Activated T-helper 1 cell treated with anti-CD3 and anti-CD28 coated beads, Interleukin-12 subunit alpha, Interleukin-12 subunit beta, Interleukin-2, Interleukin-4 antibody, amounts not matched to agents 30 ng/mL and 10 ng/mL and 1 ng/mL, durations not matched to agents 14 hours and 24 hours and 36 hours (primary cell): Measurements from ENCODE around the gene MYLIP. TPM values are rescaled to one million over a fixed set of nuclear protein-coding genes. Genes with fewer than 3 reads are reported as not detected.
A peak's percentile ranks its signal among the peaks of the same experiment; 100 is the strongest.

ENCODE experiments used
- DNase-seq: peaks from one replicate; pipeline ENCODE4 v3.0.0; 2021; ENCODE audit warnings: low spot score
- H3K27ac Mint-ChIP-seq: one replicate; pipeline ENCODE4 v1.8.0; 2021; ENCODE audit warnings: mild to moderate bottlenecking, mixed read lengths
- H3K27me3 Mint-ChIP-seq: one replicate; pipeline ENCODE4 v1.8.0; 2022; ENCODE audit warnings: mild to moderate bottlenecking, moderate library complexity, mixed read lengths; ENCODE audit not compliant: insufficient read depth
- H3K36me3 Mint-ChIP-seq: one replicate; pipeline ENCODE4 v1.8.0; 2021; ENCODE audit warnings: low read depth, mixed read lengths
- H3K4me1 Mint-ChIP-seq: one replicate; pipeline ENCODE4 v1.8.0; 2021; ENCODE audit warnings: low read depth, mixed read lengths
- H3K4me3 Mint-ChIP-seq: one replicate; pipeline ENCODE4 v1.8.0; 2021; ENCODE audit warnings: mild to moderate bottlenecking, moderate library complexity, mixed read lengths
- H3K9me3 Mint-ChIP-seq: one replicate; pipeline ENCODE4 v1.8.0; 2021; ENCODE audit warnings: mixed read lengths
- intact Hi-C: fragments of 100-400 bp; cut with micrococcal nuclease; formaldehyde crosslinking; loops from one replicate; pipeline ENCODE4 v1.15.1; 2024
- total RNA-seq: library from RNA; stranded (reverse); gene quantifications from 2 replicates; pipeline ENCODE4 v1.2.3, GENCODE V29; 2022

The MYLIP gene
- total RNA-seq, 1 donor from 2014 or later, result 20.7 TPM

GRCh38 chr6:16121339-16121738 is 7.5 kb upstream of the MYLIP start:
- peaks cover 31% of the 10 kb centered on the region for H3K27me3 Mint-ChIP-seq
- no peak for DNase-seq
- H3K27ac Mint-ChIP-seq, result no peak overlapping the region
- no peak overlapping the region for H3K4me3 Mint-ChIP-seq
- no peaks in the 10 kb centered on the region for H3K4me1 Mint-ChIP-seq
- intact Hi-C loops, result no loop called here
- H3K36me3 Mint-ChIP-seq, result no peaks in the 10 kb centered on the region
- no peaks in the 10 kb centered on the region for H3K9me3 Mint-ChIP-seq

- no peak for DNase-seq
- Mint-ChIP-seq H3K27ac (no peak overlapping the region), H3K27me3 (peaks cover 36% of the 10 kb centered on the region), H3K4me1 (no peaks in the 10 kb centered on the region), H3K36me3 (no peaks in the 10 kb centered on the region), H3K9me3 (no peaks in the 10 kb centered on the region), H3K4me3 (no peak overlapping the region)
- intact Hi-C loops, result no loop called here
These were observed 6.7 kb upstream of the MYLIP start for GRCh38 chr6:16122197-16122596.

- DNase-seq, result no peak
- Mint-ChIP-seq H3K9me3 (no peaks in the 10 kb centered on the region), H3K4me3 (no peak overlapping the region), H3K27ac (no peak overlapping the region), H3K27me3 (peaks cover 38% of the 10 kb centered on the region), H3K4me1 (no peaks in the 10 kb centered on the region), H3K36me3 (no peaks in the 10 kb centered on the region)
- intact Hi-C loops, result no loop called here
These were observed 4.4 kb upstream of the MYLIP start for GRCh38 chr6:16124198-16125180.

- no peaks in the 10 kb centered on the region for H3K9me3 Mint-ChIP-seq
These were observed 2.8 kb upstream of the MYLIP start for GRCh38 chr6:16126056-16126455.

GRCh38 chr6:16126861-16127260 is 2.0 kb upstream of the MYLIP start:
- Mint-ChIP-seq H3K4me1 (peaks cover 14% of the 10 kb centered on the region), H3K27me3 (peaks cover 35% of the 10 kb centered on the region), H3K27ac (no peak overlapping the region), H3K4me3 (no peak overlapping the region), H3K9me3 (no peaks in the 10 kb centered on the region), H3K36me3 (peaks cover 12% of the 10 kb centered on the region)
- DNase-seq, result no peak
- intact Hi-C loops, result no loop called here

More at GRCh38 chr6:16126056-16126455, 2.8 kb upstream of the MYLIP start:
- Mint-ChIP-seq H3K27ac (no peak overlapping the region), H3K36me3 (peaks cover 6% of the 10 kb centered on the region), H3K4me1 (peaks cover 6% of the 10 kb centered on the region), H3K27me3 (peaks cover 38% of the 10 kb centered on the region), H3K4me3 (no peak overlapping the region)
- no peak for DNase-seq
- intact Hi-C loops, result no loop called here

GRCh38 chr6:16127471-16127870 is 1.4 kb upstream of the MYLIP start:
- intact Hi-C loops, result no loop called here
- Mint-ChIP-seq H3K27me3 (peaks cover 29% of the 10 kb centered on the region), H3K36me3 (peaks cover 12% of the 10 kb centered on the region), H3K4me1 (peaks cover 19% of the 10 kb centered on the region), H3K27ac (no peak overlapping the region), H3K9me3 (no peaks in the 10 kb centered on the region), H3K4me3 (peak overlapping the region; percentile 73)
- no peak for DNase-seq

GRCh38 chr6:16129623-16130401 is 926 bp downstream of the MYLIP start:
- Mint-ChIP-seq H3K27ac (peak overlapping the region; percentile 85), H3K36me3 (peaks cover 25% of the 10 kb centered on the region), H3K9me3 (no peaks in the 10 kb centered on the region), H3K27me3 (peaks cover 13% of the 10 kb centered on the region), H3K4me3 (peak overlapping the region; percentile 90), H3K4me1 (peaks cover 43% of the 10 kb centered on the region)
- intact Hi-C loops, result loop anchor here (1.0 to 2.0 kb wide), 7 partner anchors 7 to 467 kb away; partner anchors contain the start of genes DTNBP1 and GMPR
- peak; percentile 28 for DNase-seq

- Mint-ChIP-seq H3K27me3 (peaks cover 13% of the 10 kb centered on the region), H3K9me3 (no peaks in the 10 kb centered on the region), H3K36me3 (peaks cover 25% of the 10 kb centered on the region), H3K4me3 (peak overlapping the region; percentile 90), H3K27ac (peak overlapping the region; percentile 85), H3K4me1 (peaks cover 49% of the 10 kb centered on the region)
- intact Hi-C loops, result loop anchor here (2.0 kb wide), 2 partner anchors 38 to 76 kb away; no protein-coding TSS in a partner anchor
- DNase-seq, result no peak
These were observed 1.6 kb downstream of the MYLIP start for GRCh38 chr6:16130437-16130891.

- peaks cover 27% of the 10 kb centered on the region for H3K36me3 Mint-ChIP-seq
- peak overlapping the region; percentile 85 for H3K27ac Mint-ChIP-seq
These were observed 2.1 kb downstream of the MYLIP start for GRCh38 chr6:16130932-16131387.

GRCh38 chr6:16132909-16133308 is 4.0 kb downstream of the MYLIP start:
- H3K4me3 Mint-ChIP-seq, result peak overlapping the region; percentile 35
- no peak for DNase-seq
- intact Hi-C loops, result no loop called here
- no peaks in the 10 kb centered on the region for H3K9me3 Mint-ChIP-seq
- H3K27me3 Mint-ChIP-seq, result peaks cover 3% of the 10 kb centered on the region
- no peak overlapping the region for H3K27ac Mint-ChIP-seq
- peaks cover 33% of the 10 kb centered on the region for H3K36me3 Mint-ChIP-seq
- H3K4me1 Mint-ChIP-seq, result peaks cover 73% of the 10 kb centered on the region

More at GRCh38 chr6:16130932-16131387, 2.1 kb downstream of the MYLIP start:
- intact Hi-C loops, result loop anchor here (1.0 to 2.0 kb wide), 4 partner anchors 38 to 355 kb away; no protein-coding TSS in a partner anchor
- Mint-ChIP-seq H3K27me3 (peaks cover 13% of the 10 kb centered on the region), H3K4me3 (peak overlapping the region; percentile 90), H3K4me1 (peaks cover 54% of the 10 kb centered on the region), H3K9me3 (no peaks in the 10 kb centered on the region)
- DNase-seq, result peak; percentile 55

- intact Hi-C loops, result no loop called here
- H3K27me3 Mint-ChIP-seq, result no peaks in the 10 kb centered on the region
- peak overlapping the region; percentile 30 for H3K4me3 Mint-ChIP-seq
- H3K27ac Mint-ChIP-seq, result no peak overlapping the region
- peaks cover 85% of the 10 kb centered on the region for H3K4me1 Mint-ChIP-seq
- DNase-seq, result no peak
- no peaks in the 10 kb centered on the region for H3K9me3 Mint-ChIP-seq
- H3K36me3 Mint-ChIP-seq, result peaks cover 38% of the 10 kb centered on the region
These were observed 5.5 kb downstream of the MYLIP start for GRCh38 chr6:16134430-16134829.

- H3K4me3 Mint-ChIP-seq, result no peak overlapping the region
- peaks cover 38% of the 10 kb centered on the region for H3K36me3 Mint-ChIP-seq
- H3K27ac Mint-ChIP-seq, result no peak overlapping the region
These were observed 6.2 kb downstream of the MYLIP start for GRCh38 chr6:16135066-16135465.

More at GRCh38 chr6:16135066-16135465, 6.2 kb downstream of the MYLIP start:
- intact Hi-C loops, result loop anchor here (5.0 kb wide), 2 partner anchors 143 to 627 kb away; partner anchors contain the start of gene ATXN1
- Mint-ChIP-seq H3K9me3 (no peaks in the 10 kb centered on the region), H3K27me3 (no peaks in the 10 kb centered on the region), H3K4me1 (peaks cover 87% of the 10 kb centered on the region)
- no peak for DNase-seq
